Measurements from ENCODE around the gene MRAP. TPM values are rescaled to one million over a fixed set of nuclear protein-coding genes. Genes with fewer than 3 reads are reported as not detected.

Gene MRAP
- total and polyA plus RNA-seq, 10 of the 15 experiments (the other 5 are each of a cell fraction or from before 2014, with no cell fraction given) = 0.34 to 1.2 TPM; not detected in 8

GRCh38 chr21:32298148-32298559, 501 bp upstream of the MRAP start (continued):
- TF ChIP-seq SMAD1 (IDR thresholded peaks at IDR 0.05; ENCODE audit: low read depth, partially characterized antibody) (no peak), ZNF274 (IDR thresholded peaks at IDR 0.05; ENCODE audit: insufficient read depth, insufficient read length) (no peak), ZSCAN29 (IDR thresholded peaks at IDR 0.05) (no peak)

- Histone ChIP-seq H4K20me1 (ENCODE audit: control insufficient read depth, insufficient read depth) (no peaks in the 10 kb centered on the region), H3K27me3 (replicated peaks in 1 of 2; ENCODE audit: control insufficient read depth in 2 of 2, insufficient read depth in 2 of 2, low read length in 1 of 2) (no peaks in the 10 kb centered on the region), H3K27ac (ENCODE audit: control insufficient read depth, insufficient read depth) (no peak overlapping the region), H3K9ac (ENCODE audit: control insufficient read depth, insufficient read depth, low read length) (no peak overlapping the region), H2AFZ (ENCODE audit: control insufficient read depth, low read depth, low read length) (no peak overlapping the region), H3K36me3 (ENCODE audit: control insufficient read depth in 2 of 2, insufficient read depth in 2 of 2, low read length in 1 of 2) (no peaks in the 10 kb centered on the region; a peak in 1 of 4 replicates), H3K9me3 (replicated peaks; ENCODE audit: control insufficient read depth, insufficient read depth, low read length) (no peaks in the 10 kb centered on the region), H3K4me2 (ENCODE audit: control insufficient read depth, insufficient read depth) (no peak overlapping the region), H3K79me2 (ENCODE audit: control insufficient read depth, insufficient read depth, low read length) (no peaks in the 10 kb centered on the region), H3K4me1 (ENCODE audit: control insufficient read depth, insufficient read depth, low read length) (no peaks in the 10 kb centered on the region), H3K4me3 (no peak overlapping the region)
- WGBS (ENCODE audit: insufficient coverage, insufficient replicate concordance, low lambda C conversion rate, missing lambda C conversion rate) = 98% methylated on average over 6 of the region's 6 CpGs
- RAD21 ChIA-PET (ENCODE audit: unreplicated experiment) = no interaction called here
- ATAC-seq (no peak), DNase-seq (ENCODE audit: low read depth, low spot score) (no peak), FAIRE-seq (no peak)
- BruUV-seq (replicated peaks) = no TSS peak
- in situ Hi-C loops (cut with MboI) = no loop called here
- POLR2A ChIA-PET = no interaction called here
- TF ChIP-seq BACH1 (IDR thresholded peaks at IDR 0.05; ENCODE audit: borderline replicate concordance) (no peak), YBX1 (IDR thresholded peaks at IDR 0.05) (no peak), NR2C2 (IDR thresholded peaks at IDR 0.05; ENCODE audit: borderline replicate concordance, control insufficient read depth, insufficient read length, low read depth) (no peak), ZNF384 (IDR thresholded peaks at IDR 0.05; ENCODE audit: borderline replicate concordance, low read depth, low read length) (no peak), ZNF207 (IDR thresholded peaks at IDR 0.05; ENCODE audit: borderline replicate concordance) (no peak), NR2F1 (conservative IDR thresholded peaks at IDR 0.05) (no peak), NRF1 (conservative IDR thresholded peaks at IDR 0.05; ENCODE audit: low read depth, low read length) (no peak), E4F1 (IDR thresholded peaks at IDR 0.05; ENCODE audit: borderline replicate concordance, partially characterized antibody) (no peak)
- TF ChIP-seq, protein P1, sequence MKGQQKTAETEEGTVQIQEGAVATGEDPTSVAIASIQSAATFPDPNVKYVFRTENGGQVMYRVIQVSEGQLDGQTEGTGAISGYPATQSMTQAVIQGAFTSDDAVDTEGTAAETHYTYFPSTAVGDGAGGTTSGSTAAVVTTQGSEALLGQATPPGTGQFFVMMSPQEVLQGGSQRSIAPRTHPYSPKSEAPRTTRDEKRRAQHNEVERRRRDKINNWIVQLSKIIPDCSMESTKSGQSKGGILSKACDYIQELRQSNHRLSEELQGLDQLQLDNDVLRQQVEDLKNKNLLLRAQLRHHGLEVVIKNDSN (IDR thresholded peaks at IDR 0.05; ENCODE audit: borderline replicate concordance, extremely low read length, insufficient read depth, low read depth, low read length) = no peak
- TF ChIP-seq, protein P2, sequence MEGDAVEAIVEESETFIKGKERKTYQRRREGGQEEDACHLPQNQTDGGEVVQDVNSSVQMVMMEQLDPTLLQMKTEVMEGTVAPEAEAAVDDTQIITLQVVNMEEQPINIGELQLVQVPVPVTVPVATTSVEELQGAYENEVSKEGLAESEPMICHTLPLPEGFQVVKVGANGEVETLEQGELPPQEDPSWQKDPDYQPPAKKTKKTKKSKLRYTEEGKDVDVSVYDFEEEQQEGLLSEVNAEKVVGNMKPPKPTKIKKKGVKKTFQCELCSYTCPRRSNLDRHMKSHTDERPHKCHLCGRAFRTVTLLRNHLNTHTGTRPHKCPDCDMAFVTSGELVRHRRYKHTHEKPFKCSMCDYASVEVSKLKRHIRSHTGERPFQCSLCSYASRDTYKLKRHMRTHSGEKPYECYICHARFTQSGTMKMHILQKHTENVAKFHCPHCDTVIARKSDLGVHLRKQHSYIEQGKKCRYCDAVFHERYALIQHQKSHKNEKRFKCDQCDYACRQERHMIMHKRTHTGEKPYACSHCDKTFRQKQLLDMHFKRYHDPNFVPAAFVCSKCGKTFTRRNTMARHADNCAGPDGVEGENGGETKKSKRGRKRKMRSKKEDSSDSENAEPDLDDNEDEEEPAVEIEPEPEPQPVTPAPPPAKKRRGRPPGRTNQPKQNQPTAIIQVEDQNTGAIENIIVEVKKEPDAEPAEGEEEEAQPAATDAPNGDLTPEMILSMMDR (IDR thresholded peaks at IDR 0.05 in 2 of 3, conservative IDR thresholded peaks at IDR 0.05 in 1 of 3; ENCODE audit: control insufficient read depth in 2 of 3, extremely low read depth in 1 of 3, insufficient read depth in 1 of 3, low read depth in 3 of 3, low read length in 3 of 3) = no peak
- CTCF ChIA-PET = no interaction called here
- SMC1A ChIA-PET (ENCODE audit: uncharacterized antibody, unreplicated experiment) = interaction anchor here (0.7 kb wide), 1 partner anchor 11 kb away, joined by 3 read pairs; no protein-coding TSS in a partner anchor
- intact Hi-C loops (cut with micrococcal nuclease; ENCODE audit: unreplicated experiment) = no loop called here
These were observed 1.0 kb downstream of the MRAP start for GRCh38 chr21:32299695-32300094.
